Activated naive CD4-positive, alpha-beta T cell treated with anti-CD3 and anti-CD28 coated beads for 36 hours (primary cell): Measurements from ENCODE around the gene IGFBP4. TPM values are rescaled to one million over a fixed set of nuclear protein-coding genes. Genes with fewer than 3 reads are reported as not detected.
A peak's percentile ranks its signal among the peaks of the same experiment; 100 is the strongest.

Experiments used
- CTCF ChIA-PET: fragments of 350-600 bp; sonication (Branson Sonifier 250); formaldehyde crosslinking; loops from one replicate; lab custom pipeline; 2021; ENCODE audit warnings: antibody characterized with exemption; lab: Charles Lee
- DNase-seq: peaks from one replicate; pipeline ENCODE4 v3.0.0-alpha.2; 2020
- H3K27ac Mint-ChIP-seq: one replicate; pipeline ENCODE4 v1.8.0; 2021; ENCODE audit warnings: mild to moderate bottlenecking, mixed read lengths
- H3K27me3 Mint-ChIP-seq: one replicate; pipeline ENCODE4 v1.8.0; 2021; ENCODE audit warnings: low read depth, mixed read lengths
- H3K36me3 Mint-ChIP-seq: one replicate; pipeline ENCODE4 v1.8.0; 2021; ENCODE audit warnings: low read depth, mixed read lengths
- H3K4me1 Mint-ChIP-seq: one replicate; pipeline ENCODE4 v1.8.0; 2021; ENCODE audit warnings: low read depth, mixed read lengths
- H3K4me3 Mint-ChIP-seq: one replicate; pipeline ENCODE4 v1.8.0; 2021; ENCODE audit warnings: mild to moderate bottlenecking, moderate library complexity, mixed read lengths
- H3K9me3 Mint-ChIP-seq: one replicate; pipeline ENCODE4 v1.8.0; 2021; ENCODE audit warnings: mixed read lengths
- intact Hi-C: fragments of 100-400 bp; cut with micrococcal nuclease; formaldehyde crosslinking; loops from one replicate; pipeline ENCODE4 v1.15.1; 2023
- total RNA-seq, 2 experiments: library from RNA; stranded (reverse); gene quantifications; one replicate each; pipeline ENCODE4 v1.2.3, GENCODE V29; 2021

The IGFBP4 gene
- total RNA-seq, 2 experiments from 2014 or later, result 8.8 to 9.2 TPM

- Mint-ChIP-seq H3K36me3 (no peaks in the 10 kb centered on the region), H3K9me3 (no peaks in the 10 kb centered on the region), H3K4me1 (peaks cover 35% of the 10 kb centered on the region), H3K27ac (no peak overlapping the region), H3K27me3 (no peaks in the 10 kb centered on the region), H3K4me3 (no peak overlapping the region)
- DNase-seq, result no peak
- intact Hi-C loops, result no loop called here
- CTCF ChIA-PET, result interaction anchor here (0.7 to 7.3 kb wide), 5 partner anchors 28 to 162 kb away, joined by 3 to 47 read pairs (median 8); partner anchors contain the start of gene TOP2A
These were observed 5.5 kb downstream of the IGFBP4 start for GRCh38 chr17:40448639-40449261.

GRCh38 chr17:40450175-40450574 is 6.9 kb downstream of the IGFBP4 start:
- Mint-ChIP-seq H3K9me3 (no peaks in the 10 kb centered on the region), H3K27ac (no peak overlapping the region), H3K36me3 (no peaks in the 10 kb centered on the region), H3K4me3 (no peak overlapping the region), H3K27me3 (no peaks in the 10 kb centered on the region), H3K4me1 (peaks cover 21% of the 10 kb centered on the region)
- intact Hi-C loops, result no loop called here
- CTCF ChIA-PET, result interaction anchor here (0.6 to 7.3 kb wide), 14 partner anchors 10 to 216 kb away, joined by 3 to 47 read pairs (median 3); no protein-coding TSS in a partner anchor
- DNase-seq, result peak; percentile 68

- no peaks in the 10 kb centered on the region for H3K27me3 Mint-ChIP-seq
- no peak overlapping the region for H3K27ac Mint-ChIP-seq
- no peak for DNase-seq
- CTCF ChIA-PET, result interaction anchor here (0.6 to 1.7 kb wide), 8 partner anchors 14 to 1245 kb away, joined by 3 to 4 read pairs (median 3); no protein-coding TSS in a partner anchor
- H3K36me3 Mint-ChIP-seq, result no peaks in the 10 kb centered on the region
- H3K9me3 Mint-ChIP-seq, result no peaks in the 10 kb centered on the region
- H3K4me3 Mint-ChIP-seq, result no peak overlapping the region
- H3K4me1 Mint-ChIP-seq, result peaks cover 15% of the 10 kb centered on the region
- intact Hi-C loops, result no loop called here
These were observed 8.2 kb downstream of the IGFBP4 start for GRCh38 chr17:40451420-40451819.

GRCh38 chr17:40452216-40452787 is 9.1 kb downstream of the IGFBP4 start:
- Mint-ChIP-seq H3K4me3 (no peak overlapping the region), H3K27ac (no peak overlapping the region), H3K4me1 (peaks cover 15% of the 10 kb centered on the region), H3K36me3 (no peaks in the 10 kb centered on the region), H3K9me3 (no peaks in the 10 kb centered on the region), H3K27me3 (no peaks in the 10 kb centered on the region)
- intact Hi-C loops, result no loop called here
- CTCF ChIA-PET, result interaction anchor here (0.7 kb wide), 1 partner anchor 171 kb away, joined by 3 read pairs; no protein-coding TSS in a partner anchor
- DNase-seq, result peak; percentile 15

- intact Hi-C loops, result no loop called here
- peaks cover 10% of the 10 kb centered on the region for H3K4me1 Mint-ChIP-seq
- no peaks in the 10 kb centered on the region for H3K27me3 Mint-ChIP-seq
- DNase-seq, result no peak
- no peaks in the 10 kb centered on the region for H3K36me3 Mint-ChIP-seq
- CTCF ChIA-PET, result no interaction called here
- no peak overlapping the region for H3K4me3 Mint-ChIP-seq
- H3K27ac Mint-ChIP-seq, result no peak overlapping the region
- H3K9me3 Mint-ChIP-seq, result no peaks in the 10 kb centered on the region
These were observed 9.7 kb downstream of the IGFBP4 start for GRCh38 chr17:40452921-40453378.

GRCh38 chr17:40453881-40454612 is 10.8 kb downstream of the IGFBP4 start:
- H3K36me3 Mint-ChIP-seq, result no peaks in the 10 kb centered on the region
- no peaks in the 10 kb centered on the region for H3K27me3 Mint-ChIP-seq
- H3K4me3 Mint-ChIP-seq, result no peak overlapping the region
- CTCF ChIA-PET, result interaction anchor here (0.6 to 4.9 kb wide), 3 partner anchors 22 to 79 kb away, joined by 3 to 20 read pairs (median 9); no protein-coding TSS in a partner anchor
- no peaks in the 10 kb centered on the region for H3K9me3 Mint-ChIP-seq
- no peak for DNase-seq
- peaks cover 6% of the 10 kb centered on the region for H3K4me1 Mint-ChIP-seq
- H3K27ac Mint-ChIP-seq, result no peak overlapping the region
- intact Hi-C loops, result no loop called here

DNA sequence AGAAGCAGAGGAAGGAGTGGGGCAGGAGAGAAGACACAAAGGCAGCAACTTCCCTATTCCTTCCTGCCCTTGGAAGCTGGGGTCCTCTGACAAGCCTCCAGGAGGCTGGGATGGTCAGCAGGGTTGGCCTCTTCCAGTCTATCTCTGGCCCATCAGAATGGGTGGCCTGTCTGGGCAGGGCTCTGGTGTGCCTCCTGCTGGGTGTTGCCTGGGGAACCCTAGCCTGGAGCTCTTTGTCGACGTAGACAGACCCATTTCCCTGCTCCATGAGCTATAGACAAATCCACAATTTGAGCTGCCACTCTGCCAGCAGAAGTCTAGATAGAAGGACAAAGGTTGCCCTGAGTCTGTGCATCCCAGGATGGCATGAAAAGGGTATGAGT is 11.4 kb downstream of the IGFBP4 start:
- Mint-ChIP-seq H3K4me1 (peaks cover 6% of the 10 kb centered on the region), H3K27me3 (no peaks in the 10 kb centered on the region), H3K27ac (no peak overlapping the region), H3K4me3 (no peak overlapping the region), H3K36me3 (no peaks in the 10 kb centered on the region), H3K9me3 (no peaks in the 10 kb centered on the region)
- CTCF ChIA-PET, result interaction anchor here (0.6 to 4.9 kb wide), 4 partner anchors 22 to 352 kb away, joined by 3 to 20 read pairs (median 8); no protein-coding TSS in a partner anchor
- intact Hi-C loops, result no loop called here
- DNase-seq, result no peak

GRCh38 chr17:40456396-40456951 is 13.2 kb downstream of the IGFBP4 start:
- DNase-seq, result no peak
- CTCF ChIA-PET, result interaction anchor here (0.8 to 4.9 kb wide), 4 partner anchors 16 to 76 kb away, joined by 3 to 20 read pairs (median 6); partner anchors contain the start of gene TOP2A
- intact Hi-C loops, result no loop called here
- no peaks in the 10 kb centered on the region for H3K27me3 Mint-ChIP-seq
- H3K4me3 Mint-ChIP-seq, result no peak overlapping the region
- H3K27ac Mint-ChIP-seq, result no peak overlapping the region
- H3K4me1 Mint-ChIP-seq, result peaks cover 6% of the 10 kb centered on the region
- no peaks in the 10 kb centered on the region for H3K9me3 Mint-ChIP-seq
- no peaks in the 10 kb centered on the region for H3K36me3 Mint-ChIP-seq

DNA sequence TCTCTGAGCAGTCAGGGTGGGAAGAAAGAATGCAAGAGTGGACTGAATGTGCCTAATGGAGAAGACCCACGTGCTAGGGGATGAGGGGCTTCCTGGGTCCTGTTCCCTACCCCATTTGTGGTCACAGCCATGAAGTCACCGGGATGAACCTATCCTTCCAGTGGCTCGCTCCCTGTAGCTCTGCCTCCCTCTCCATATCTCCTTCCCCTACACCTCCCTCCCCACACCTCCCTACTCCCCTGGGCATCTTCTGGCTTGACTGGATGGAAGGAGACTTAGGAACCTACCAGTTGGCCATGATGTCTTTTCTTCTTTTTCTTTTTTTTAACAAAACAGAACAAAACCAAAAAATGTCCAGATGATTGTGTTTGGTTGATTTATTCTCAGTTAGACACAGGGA is 14.1 kb downstream of the IGFBP4 start:
- no peaks in the 10 kb centered on the region for H3K27me3 Mint-ChIP-seq
- H3K27ac Mint-ChIP-seq, result no peak overlapping the region
- H3K4me3 Mint-ChIP-seq, result no peak overlapping the region
- DNase-seq, result no peak
- no peaks in the 10 kb centered on the region for H3K36me3 Mint-ChIP-seq
- intact Hi-C loops, result no loop called here
- no peaks in the 10 kb centered on the region for H3K9me3 Mint-ChIP-seq
- CTCF ChIA-PET, result interaction anchor here (4.9 kb wide), 1 partner anchor 19 kb away, joined by 20 read pairs; no protein-coding TSS in a partner anchor
- H3K4me1 Mint-ChIP-seq, result peaks cover under 1% of the 10 kb centered on the region

- no peaks in the 10 kb centered on the region for H3K27me3 Mint-ChIP-seq
- H3K4me3 Mint-ChIP-seq, result no peak overlapping the region
- no peaks in the 10 kb centered on the region for H3K36me3 Mint-ChIP-seq
- CTCF ChIA-PET, result interaction anchor here (0.7 to 4.9 kb wide), 2 partner anchors 18 to 21 kb away, joined by 4 to 20 read pairs; no protein-coding TSS in a partner anchor
- H3K9me3 Mint-ChIP-seq, result no peaks in the 10 kb centered on the region
- intact Hi-C loops, result no loop called here
- no peaks in the 10 kb centered on the region for H3K4me1 Mint-ChIP-seq
- no peak for DNase-seq
- H3K27ac Mint-ChIP-seq, result no peak overlapping the region
These were observed 14.9 kb downstream of the IGFBP4 start for GRCh38 chr17:40457964-40458791.

DNA sequence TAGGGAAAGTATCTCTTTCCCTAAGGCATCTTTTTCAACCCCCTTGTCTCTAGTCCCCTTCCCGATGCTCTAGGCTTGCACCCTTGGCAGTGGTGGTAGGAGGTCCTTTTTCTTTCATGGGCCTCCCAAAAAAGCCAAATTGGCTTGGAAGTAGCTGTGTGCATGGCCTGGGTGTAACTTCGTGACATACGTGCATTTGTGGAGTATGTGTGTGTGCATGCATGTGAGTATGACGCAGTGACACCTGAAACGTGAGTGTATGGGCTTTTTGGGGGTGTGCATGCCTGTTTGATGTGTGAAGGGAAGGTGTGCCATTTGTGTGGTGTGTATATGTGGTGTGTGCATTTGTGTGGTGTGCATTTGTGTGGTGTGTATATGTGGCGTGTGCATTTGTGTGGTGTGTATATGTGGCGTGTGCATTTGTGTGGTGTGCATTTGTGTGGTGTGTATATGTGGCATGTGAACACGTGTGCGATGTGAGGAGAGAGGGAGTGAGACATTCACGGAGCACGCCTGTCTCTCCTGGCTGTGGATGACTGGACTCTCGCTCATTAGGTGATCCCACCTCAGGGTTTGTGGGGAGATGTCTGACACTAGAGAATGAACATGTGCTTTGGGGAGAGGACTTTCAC is 15.7 kb downstream of the IGFBP4 start:
- CTCF ChIA-PET, result interaction anchor here (0.6 to 4.9 kb wide), 2 partner anchors 17 to 221 kb away, joined by 5 to 20 read pairs; no protein-coding TSS in a partner anchor
- intact Hi-C loops, result no loop called here
- no peak overlapping the region for H3K27ac Mint-ChIP-seq

More for the DNA sequence above, 15.7 kb downstream of the IGFBP4 start:
- Mint-ChIP-seq H3K36me3 (no peaks in the 10 kb centered on the region), H3K27me3 (no peaks in the 10 kb centered on the region), H3K4me3 (no peak overlapping the region), H3K4me1 (no peaks in the 10 kb centered on the region), H3K9me3 (no peaks in the 10 kb centered on the region)
- no peak for DNase-seq
